Activated T-cell treated with anti-CD3 and anti-CD28 coated beads, Interleukin-2, amount 50 U/mL, for 48 hours (primary cell): ENCODE data around the gene IRF1.

Experiments
- DNase-seq, 2 experiments: peaks; one replicate each; pipeline ENCODE4 v3.0.0-alpha.2; 2020

The IRF1 gene

DNA sequence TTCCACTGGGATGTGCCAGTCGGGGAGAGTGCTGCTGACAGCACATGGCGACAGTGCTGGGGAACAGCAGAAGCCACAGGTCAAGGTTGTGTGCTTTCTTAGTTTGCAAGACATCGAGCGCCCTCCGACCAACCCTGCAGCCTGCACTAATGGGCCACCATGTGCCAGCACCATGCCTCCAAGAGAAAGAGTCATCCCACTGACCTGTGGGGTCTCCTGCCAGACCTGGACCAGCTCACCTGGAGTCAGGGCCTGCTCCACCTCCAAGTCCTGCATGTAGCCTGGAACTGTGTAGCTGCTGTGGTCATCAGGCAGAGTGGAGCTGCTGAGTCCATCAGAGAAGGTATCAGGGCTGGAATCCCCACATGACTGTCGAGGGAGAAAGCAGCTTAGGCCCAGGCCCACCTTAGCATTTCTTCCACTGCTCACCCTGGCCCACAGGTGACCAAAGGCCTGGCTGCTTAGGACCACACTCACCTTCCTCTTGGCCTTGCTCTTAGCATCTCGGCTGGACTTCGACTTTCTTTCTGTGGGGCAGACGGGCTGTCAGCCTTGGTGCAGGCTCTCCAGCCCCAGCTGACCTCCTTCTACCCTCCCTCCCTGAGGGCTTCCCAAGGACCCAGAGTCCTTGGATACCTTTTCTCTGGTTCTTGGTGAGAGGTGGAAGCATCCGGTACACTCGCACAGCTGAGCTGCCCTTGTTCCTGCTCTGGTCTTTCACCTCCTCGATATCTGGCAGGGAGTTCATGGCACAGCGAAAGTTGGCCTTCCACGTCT, 4.1 kb downstream of the IRF1 start:
- peak in 1 of 2 experiments; percentile 27 for DNase-seq

DNA sequence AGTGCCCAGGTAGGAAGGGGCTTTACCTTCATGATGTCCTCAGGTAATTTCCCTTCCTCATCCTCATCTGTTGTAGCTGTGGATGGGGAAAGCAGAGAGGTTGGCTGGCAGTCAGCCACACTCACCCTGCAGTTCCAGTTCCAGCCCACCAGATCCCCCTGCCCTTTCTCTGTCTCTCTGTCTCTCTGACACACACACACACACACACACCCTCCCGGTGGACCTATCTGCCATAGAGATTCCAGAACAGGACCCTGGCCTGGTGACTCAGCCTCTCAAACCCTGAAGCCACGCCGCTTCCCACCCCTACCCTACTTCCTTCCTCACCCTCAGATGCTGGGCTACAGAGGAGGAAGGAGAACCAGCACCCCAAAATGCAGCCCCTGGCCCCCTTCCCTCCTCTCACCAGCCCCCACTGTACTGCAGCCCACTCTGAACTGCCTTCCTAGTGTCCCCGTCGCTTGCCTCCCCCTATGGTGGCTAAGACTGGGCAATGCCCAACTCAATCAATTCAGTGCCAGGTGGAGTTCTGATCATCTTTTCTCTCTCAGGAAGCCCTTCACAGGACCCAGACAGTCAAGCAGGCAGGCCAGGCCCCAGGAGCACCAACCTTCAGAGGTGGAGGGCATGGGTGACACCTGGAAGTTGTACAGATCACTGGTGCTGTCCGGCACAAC, 4.8 kb downstream of the IRF1 start:
- peak; percentile 25 to 32 for DNase-seq

DNA sequence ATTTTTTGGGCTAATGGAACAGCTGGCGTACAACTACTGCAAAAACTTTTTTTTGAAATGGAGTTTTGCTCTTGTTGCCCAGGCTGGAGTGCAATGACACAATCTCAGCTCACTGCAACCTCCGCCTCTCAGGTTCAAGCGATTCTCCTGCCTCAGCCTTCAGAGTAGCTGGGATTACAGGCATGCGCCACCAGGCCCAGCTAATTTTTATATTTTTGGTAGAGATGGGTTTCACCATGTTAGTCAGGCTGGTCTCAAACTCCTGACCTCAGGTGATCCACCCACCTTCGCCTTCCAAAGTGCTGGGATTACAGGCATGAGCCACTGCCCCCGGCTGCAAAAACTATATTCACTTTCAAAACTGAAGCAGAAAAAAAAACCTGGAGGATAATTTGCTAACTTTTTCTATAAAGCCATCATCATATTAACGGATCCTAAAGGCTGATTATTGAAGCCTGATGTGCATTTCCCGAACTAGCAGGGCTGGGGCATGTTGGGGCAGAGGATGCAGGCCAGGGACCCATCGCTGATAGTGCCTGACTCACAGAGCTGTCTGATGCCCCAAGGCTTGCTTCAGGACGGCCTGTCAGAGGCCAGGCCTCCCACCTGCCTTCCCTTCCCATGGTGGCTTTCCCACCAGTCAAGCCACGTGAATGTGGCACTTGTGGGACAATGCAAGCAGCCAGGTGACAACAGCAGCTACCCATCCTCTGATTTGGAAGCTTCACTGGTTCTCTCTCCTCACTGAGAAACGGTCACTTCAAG, 5.5 kb downstream of the IRF1 start:
- DNase-seq: peak; percentile 20 to 30

DNA sequence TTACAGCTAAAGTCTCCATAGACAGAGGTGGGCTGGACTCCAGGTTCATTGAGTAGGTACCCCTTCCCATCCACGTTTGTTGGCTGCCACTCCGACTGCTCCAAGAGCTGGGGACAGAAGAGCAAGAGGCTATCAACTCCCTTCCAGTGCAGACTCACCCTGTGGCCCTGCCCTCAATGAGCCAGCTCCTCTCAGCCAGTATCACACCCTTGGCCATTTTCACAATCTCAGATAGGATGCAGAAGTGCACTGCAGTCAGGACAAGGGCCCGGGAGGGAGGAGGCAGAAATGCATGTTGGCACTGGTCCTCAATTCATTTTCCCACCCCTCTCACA, 6.2 kb downstream of the IRF1 start:
- peak in 1 of 2 experiments; percentile 26 for DNase-seq

DNA sequence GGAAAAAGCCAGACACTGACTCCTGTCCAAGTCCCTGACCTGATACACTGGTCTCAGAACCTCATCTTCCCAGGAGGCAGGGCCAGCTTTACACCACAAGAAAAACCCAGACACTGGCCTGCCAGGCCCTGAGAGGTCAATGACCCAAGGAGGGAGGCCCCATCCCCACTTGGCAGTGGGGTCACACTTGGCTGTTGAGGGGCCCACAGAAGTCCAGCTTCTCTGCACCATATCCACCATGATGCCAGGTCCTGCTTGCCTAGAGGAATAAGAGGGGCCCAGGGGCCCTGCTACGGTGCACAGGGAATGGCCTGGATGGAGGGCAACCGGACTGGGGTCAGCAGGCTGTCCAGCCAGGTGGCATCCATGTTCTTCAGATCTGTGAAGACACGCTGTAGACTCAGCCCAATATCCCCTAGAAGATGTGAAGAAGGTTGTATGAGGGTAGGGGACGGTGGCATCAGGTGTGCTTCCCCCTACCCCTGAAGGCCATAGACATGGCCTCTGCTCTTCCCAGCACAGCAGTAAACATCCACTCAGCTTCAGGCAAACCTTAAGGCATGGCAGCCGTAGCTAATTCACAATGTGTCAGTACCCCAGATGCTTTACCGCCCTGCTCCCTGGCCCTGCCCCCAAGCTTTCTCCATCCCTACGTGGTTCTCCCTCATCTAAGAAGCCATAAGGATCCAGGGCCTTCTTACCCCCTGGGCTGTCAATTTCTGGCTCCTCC, 6.7 kb downstream of the IRF1 start:
- DNase-seq: peak; percentile 27

DNA sequence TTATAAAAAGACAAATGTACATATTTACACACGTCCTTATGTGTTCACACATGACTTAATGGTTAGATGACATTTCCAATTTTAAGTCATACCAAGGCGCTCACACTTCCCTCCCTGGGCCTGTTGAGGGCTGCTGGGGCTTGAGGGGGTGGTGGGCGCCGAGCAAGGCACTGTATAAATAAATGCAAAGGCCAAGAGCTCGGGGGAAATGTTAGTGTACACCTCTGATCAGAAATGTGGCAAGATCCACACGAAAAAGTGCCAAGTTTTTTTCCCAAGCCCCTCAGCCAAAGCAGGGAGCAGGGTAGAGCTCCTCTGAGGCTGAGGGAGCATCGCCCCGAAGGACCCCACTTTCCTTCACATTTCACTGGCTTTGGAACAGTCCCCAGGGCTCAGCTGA, 7.5 kb downstream of the IRF1 start:
- DNase-seq: peak; percentile 22 to 25

DNA sequence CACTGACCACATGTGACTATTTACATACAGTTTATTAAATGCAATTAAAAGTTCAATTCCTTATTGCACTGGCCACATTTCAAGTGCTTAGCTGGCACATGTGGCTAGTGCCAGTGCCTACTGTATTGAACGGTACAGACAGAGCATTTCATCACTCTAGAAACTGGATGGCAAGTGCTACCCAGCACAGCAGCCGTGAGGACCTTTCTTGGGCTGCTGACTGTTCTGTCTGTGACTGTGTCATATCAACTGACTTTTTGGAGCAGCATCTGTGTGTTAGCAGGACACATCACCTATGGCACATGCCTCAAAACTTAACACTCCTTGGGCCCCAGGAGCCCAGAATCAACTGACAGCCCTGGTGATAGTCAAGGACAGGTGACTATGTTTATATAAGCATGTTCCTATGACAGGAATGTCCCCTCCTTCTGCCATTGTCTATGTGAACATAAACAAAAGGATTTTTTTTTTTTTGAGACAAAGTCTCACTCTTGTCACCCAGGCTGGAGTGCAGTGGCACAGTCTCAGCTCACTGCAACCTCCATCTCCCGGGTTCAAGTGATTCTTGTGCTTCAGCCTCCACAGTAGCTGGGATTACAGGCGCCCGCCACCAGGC, 8.9 kb downstream of the IRF1 start:
- DNase-seq: peak; percentile 53 to 58

DNA sequence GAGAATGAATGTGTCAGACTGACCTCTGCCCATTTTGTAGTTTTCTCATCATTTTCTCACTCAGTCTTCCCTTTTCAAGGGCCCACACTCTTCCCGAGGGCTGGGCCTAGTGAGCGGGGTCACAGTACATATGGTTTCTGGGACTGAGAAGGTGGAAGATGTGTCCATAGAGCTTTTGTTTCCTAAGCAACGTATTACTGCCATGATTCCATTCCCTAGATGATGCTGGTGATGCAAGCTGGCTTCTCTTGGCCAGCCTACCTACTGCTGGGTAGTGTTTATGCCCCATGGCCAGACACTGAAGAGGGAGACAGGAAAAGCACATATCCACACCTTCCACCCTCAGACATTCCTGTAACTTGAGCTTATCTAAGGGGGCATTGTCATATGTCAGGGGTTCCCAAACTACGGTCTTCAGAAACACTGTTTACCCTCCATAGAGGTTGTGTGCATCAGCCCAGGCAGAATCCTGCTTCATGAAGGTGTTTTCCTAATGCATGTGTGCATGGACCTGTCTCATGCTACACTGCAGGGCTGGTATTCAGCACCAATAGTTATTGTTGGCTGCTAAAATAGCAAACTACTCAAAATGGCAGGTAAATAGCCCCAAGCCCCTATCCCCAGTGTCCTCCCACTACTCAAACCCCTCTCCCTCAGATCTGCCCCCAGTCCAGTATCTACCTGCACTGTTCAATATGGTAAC, 9.5 kb downstream of the IRF1 start:
- DNase-seq: peak; percentile 63 to 67

DNA sequence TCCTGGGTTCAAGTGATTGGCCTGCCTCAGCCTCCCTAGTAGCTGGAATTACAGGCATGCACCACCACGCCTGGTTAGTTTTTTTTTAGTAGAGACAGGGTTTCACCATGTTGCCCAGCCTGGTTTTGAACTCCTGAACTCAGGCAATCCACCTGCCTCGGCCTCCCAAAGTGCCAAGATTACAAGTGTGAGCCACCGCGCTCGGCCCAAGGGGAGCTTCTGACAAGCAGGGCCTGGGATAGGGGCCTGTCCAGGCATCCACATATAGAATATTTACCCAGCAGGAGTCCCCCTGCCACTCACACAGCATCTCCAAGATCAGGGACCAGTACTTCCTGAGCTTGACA, 10.1 kb downstream of the IRF1 start:
- DNase-seq: no peak

DNA sequence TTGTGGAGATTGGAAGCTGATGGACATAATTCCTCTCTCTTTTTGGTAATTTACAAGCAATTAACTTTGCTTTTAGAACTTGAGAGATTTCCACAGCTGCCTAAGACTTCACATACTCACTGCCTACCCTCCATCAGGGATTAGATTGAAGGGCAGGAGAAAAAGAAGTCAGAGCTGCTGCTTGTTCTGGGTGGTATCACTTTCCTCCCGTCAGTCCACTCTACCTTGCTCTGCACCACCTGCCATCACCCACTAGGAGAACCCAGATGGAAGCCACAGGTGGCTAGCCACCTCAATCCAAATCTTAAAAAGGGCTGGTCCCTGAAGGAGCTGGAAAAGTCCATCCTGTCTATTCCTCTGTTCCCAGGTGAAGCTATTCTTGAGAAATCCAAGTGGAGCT, 10.5 kb downstream of the IRF1 start:
- peak; percentile 54 to 66 for DNase-seq

DNA sequence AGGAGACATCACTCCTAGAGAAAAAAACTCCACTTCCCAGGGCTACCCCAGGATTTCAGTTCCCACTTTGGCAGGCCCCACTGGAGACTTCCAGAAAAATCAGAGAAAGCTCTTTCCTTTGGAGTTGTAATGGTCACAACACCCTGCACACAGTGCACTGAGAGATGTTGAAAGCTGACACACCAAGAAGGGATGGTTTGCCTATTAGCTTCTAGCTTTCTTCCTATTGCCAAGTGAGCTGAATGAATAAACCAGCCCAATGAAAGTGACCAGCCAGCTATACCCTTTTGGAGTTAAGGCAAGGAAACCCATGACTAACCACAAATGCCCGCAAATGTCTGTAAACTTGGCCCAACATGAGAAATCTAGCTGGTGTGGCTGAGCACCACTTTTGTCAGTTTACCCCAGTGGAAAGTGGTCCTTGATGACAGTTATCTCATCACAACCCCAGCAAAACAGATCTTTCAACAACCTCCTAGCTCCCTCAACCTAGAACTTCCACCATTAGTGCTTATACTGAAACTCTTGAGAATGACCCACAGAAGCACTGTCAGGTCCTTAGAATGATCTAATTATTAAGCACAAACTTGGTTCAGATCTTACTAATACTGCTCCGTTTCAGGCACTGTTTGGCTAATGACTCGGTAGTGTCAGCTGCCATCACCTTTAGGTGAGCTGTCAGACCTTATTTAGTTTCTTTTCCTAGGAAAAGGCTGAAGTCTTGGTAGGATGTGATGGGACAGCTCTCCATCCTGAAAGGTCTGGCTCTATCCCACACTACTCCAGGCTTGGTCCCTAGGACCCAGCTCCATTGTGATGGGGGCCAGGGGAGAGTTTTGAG, 11.2 kb downstream of the IRF1 start:
- DNase-seq: peak; percentile 48 to 53

DNA sequence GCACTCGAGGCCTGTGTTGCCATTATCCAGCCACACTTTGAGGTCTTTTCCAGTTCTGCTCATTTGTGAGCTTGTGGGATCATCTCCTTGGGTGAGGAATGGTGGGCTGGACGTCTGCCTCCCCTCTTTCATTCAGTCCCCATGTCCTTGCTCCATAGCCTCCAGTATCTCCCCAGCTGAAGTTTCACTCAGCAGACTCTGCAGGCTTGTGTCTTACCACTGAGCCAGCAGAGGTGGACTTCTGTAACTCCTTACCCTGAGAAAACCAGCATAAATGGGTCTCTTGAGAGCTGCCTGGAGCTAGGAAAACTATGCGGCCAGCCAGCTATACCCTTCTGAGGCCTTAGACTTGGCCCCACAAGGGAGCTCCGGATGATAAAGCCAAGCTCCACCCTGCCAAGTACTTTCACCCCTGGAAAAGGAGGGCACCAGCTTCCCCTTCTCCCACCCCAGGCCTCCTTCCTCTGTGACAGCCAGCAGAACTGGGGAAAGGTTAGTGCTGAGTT, 12.2 kb downstream of the IRF1 start:
- DNase-seq: peak in 1 of 2 experiments; percentile 51

DNA sequence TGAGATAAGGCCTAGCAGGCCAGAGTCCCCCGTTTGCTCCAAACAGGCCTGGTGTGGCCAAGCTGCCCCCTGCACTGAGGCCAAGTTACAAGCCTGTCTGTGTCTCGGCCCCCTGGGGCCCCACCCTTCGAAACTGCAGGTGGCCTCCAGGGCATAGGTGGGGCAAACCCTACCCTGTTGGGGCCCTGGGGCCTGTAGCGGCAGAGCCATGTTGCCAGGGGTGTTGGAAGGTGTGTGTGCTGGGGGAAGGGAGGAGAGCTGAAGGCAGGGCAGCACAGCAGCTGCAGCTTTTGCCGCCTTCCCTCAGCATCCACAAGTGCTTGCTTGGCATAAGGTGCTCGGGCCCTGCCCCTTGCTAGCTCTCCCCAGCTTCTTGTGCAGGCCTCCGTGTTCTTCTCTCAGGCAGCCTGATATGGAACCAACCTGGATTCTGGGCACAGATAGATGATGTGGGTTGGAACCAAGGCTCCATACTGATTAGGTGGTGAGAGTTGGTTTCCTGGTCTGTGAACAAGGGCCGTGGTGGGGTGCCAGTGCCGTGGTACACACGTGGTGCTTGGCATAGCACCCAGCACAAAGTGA, 12.7 kb downstream of the IRF1 start:
- DNase-seq: peak; percentile 47 to 56

DNA sequence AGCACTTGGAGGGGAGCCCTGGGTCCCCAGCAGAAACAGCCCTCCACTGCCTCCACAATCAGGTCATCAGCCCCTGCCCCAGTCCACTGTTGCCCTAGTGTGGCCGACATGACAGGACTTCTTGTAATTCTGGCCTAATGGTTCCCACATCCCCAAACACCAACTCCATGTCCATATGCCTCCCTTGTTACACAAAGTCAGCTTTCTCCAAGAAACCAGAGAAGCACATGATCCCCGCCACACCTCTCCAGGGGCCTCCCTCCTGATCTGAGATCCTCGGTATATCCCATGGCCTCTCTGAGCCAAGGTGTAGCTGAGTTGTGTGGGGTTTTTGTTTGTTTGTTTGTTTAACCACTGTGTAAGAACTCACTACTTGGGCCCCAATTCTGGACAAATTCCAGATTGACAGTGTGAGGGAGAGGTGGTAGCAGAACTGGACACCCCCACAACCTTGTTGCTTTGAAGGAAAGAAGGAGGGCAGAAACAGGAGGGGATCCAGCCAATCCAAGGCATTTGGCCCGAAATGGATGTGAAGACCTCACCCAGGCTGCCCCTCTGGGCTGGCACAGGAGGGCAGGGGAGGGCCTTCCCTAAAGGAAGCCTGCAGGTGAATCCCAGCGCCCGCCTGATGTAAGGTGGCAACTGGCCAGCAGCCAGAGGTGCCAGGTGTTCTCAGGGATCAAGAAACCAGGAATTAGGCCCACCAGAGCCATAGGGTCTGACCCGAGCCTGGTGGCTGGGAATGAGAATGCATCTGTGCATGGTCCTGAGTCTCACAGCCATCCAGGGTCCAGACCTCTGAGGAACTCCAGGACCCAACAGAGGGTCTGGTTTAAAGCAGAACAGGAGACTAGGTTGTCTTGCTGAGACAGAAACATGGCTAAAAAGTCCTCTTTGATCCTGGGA, 13.4 kb downstream of the IRF1 start:
- peak in 1 of 2 experiments; percentile 41 for DNase-seq

DNA sequence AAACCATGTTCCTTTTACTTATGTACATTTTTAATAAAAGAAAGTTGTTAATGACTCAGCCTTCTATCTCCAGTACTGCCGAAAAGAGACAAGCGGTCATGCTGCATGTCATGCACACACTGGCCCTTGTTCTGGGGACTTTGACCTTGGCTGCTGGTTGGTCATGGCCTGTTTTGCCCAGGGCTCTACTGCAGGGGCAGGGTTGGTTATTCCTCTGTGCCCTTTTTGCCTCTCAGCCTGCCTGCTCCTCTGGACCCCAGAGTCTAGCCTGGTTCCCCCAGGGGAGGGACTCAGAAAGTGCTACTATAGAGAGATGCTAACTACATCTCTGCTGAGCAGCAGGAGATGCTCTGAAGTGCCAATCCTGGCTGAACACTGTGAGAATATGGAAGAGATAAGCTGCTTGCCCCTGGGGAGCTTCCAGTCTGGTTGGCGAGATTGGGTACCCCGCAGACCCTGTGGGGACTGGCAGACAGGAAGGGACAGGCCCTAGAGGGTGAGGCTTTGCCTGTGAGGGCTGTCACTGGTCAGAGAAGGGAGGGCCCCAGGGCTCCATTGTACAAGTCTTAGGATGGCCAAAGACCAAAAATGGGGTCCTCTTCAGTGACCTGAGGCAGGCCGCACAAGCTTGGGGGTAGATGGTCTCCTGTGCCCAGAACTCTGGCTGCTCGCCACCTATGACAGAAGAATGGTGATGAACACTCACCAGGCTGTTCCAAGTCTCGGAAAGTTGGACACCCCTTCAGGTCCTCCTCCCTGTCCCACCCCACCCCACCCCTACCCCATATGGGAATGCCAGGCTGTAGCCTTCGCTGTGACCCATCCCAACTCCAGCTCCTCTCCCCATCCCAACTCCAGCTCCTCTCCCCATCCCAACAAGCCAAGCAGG, 14.3 kb downstream of the IRF1 start:
- DNase-seq: no peak

DNA sequence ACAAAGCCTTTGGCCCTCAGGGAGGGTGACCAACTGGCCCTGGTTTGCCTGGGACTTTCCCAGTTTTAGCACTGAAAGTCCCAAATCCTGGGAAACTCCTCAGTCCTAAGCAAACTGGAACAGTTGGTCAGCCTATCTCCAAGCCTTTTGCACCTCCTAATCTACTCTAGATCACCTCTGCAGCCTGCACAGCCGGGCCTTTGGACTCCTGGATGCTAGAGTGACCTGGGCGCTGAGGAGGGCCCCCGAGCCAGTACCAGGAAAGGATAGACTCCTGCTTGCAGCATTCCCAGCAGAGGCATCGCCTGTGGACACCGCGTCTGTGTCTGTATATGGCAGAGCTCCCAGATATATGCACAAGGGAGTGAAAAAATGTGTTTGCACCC, 15.1 kb downstream of the IRF1 start:
- peak in 1 of 2 experiments; percentile 16 for DNase-seq

DNA sequence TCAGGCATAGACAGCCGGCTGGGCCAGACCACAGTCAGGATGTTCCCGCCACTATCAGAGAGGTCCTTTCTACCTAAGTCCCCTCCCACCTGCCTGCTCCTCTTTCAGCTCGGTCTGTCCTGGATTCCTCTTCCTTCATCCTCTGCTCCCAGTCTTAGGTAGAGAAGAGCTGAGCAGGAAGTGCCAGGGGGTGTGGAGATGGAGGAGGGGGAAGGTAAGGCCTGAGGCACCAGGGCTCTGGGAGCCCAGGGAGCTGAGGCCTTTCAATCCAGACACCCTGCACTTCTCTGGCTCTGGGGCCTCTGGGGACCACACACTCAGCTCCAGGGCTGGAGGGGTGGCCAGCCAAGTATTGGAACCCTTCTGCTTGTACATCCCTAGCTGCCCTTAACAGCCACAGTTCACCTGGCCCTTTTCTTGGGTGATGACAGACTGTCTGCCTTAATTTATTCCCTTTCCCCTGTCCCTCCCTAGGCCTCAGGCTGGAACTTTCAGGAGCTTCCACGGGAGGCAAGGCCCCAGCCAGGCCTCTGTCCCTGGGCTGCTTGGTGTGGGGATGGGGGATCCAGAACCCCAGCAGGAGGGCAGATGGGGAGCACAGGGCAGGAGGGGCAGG, 15.6 kb downstream of the IRF1 start:
- DNase-seq: peak; percentile 21 to 27
